NCI-H1694 treated with DMSO at 0.1 percent for 48 hours (cell line): Measurements from ENCODE around the gene FIGLA.

Experiments
- DNase-seq: peaks from one replicate; lab custom pipeline; 2025; lab: John Stamatoyannopoulos, UW

FIGLA gene, protein sequence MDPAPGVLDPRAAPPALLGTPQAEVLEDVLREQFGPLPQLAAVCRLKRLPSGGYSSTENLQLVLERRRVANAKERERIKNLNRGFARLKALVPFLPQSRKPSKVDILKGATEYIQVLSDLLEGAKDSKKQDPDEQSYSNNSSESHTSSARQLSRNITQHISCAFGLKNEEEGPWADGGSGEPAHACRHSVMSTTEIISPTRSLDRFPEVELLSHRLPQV

DNA sequence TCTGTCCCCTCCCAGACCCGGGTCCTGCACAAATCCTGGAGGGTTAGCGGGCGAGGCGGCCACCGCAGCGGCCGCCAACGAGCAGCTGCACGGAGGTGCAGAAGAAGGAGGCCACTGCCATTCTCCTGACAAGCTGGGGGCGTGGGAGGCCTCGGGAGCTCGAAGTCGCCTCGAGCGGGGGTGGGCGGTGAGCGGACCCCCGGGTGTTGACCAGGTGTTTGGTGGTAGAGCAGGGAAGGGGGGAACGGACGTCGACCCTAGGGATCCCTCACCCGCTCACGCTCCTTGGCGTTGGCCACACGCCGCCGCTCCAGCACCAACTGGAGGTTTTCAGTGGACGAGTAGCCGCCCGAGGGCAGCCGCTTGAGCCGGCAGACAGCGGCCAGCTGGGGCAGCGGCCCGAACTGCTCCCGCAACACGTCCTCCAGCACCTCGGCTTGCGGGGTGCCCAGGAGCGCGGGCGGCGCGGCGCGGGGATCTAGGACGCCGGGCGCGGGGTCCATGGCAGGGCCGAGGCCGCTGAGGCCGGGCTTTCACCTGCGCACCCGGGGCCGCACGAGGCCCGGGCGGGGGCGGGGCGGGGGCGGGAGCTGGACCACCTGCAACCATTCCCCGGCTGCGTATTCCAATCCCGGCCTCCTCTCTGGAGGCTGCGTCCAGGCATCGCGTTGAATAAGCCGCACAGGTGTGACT lies at the start of gene FIGLA:
FIGLA (minus strand) TSS at position 508 of the 693 bp plus-strand sequence; CDS start at position 503, 5 bp downstream.
- DNase-seq = no peak

GRCh38 chr2:70837980-70838925 lies 47.8 kb upstream of the FIGLA start:
- no peak for DNase-seq

DNA sequence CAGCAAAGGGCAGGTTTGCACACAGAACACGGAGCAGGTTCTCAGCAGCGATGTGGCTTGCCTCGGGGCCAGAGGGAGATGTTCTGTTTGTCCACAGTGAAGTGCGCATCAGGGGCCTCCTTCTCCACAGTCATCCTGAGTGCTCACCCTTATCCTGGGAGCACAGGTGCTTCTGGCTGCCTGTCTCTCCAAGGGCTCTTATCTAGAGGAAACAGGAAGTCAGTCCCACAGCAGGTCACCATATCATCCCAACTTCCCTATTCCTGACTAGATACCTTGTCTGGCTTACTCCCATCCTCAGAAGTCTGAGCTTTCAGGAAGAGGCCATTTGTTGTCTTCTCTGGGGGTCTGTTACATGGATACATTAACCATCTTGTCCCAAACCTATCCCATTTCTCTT lies 45.2 kb upstream of the FIGLA start, which contains the start of gene CD207:
CD207 (minus strand) TSS at position 174 of the 400 bp plus-strand sequence; CDS start at position 134, 40 bp downstream.
- no peak for DNase-seq

- DNase-seq = no peak
Observed at GRCh38 chr2:70834881-70835280, 44.4 kb upstream of the FIGLA start.

DNA sequence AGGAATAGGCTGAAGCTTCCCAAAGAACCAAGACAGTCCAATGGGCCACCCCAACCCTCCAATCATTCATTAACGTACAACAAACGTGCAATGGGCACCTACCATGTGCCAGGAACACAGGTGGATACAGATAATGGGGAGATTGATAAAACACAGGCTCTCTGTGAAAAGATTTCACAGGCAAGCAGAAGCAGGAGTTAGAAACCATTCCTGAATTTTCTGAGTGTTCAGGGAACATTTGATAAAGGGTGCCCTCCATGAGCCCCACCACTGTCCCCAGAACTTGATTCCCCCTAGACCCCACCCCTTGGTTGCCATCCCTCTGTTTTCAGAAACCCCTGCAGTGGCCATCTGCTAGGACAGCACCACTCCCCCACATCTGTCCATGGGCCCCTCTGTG lies 43.7 kb upstream of the FIGLA start:
- DNase-seq = no peak

GRCh38 chr2:70833246-70833645 lies 42.8 kb upstream of the FIGLA start:
- DNase-seq = no peak

GRCh38 chr2:70832386-70832785 lies 41.9 kb upstream of the FIGLA start:
- DNase-seq = no peak

- DNase-seq = no peak
Observed at GRCh38 chr2:70831861-70832260, 41.4 kb upstream of the FIGLA start.

DNA sequence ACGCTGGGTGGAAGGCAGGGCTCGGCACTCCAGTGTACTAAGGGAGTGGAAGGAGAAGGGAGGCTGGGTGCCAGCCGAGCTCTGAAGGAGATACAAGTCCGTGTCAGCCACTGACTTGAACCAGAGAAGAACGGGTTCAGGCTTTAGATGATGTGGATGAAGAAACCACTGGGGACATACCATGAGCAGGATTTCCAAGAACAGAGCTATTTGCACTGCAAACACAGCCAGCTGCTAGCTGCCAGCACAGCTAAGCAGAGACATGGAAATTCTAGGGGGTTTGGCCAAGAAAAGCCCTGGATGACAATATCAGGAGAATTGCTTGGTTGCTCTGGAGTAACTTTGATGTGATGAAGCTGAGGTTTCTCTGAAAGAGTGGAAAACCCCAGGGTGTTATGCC lies 39.9 kb upstream of the FIGLA start:
- DNase-seq = no peak

DNA sequence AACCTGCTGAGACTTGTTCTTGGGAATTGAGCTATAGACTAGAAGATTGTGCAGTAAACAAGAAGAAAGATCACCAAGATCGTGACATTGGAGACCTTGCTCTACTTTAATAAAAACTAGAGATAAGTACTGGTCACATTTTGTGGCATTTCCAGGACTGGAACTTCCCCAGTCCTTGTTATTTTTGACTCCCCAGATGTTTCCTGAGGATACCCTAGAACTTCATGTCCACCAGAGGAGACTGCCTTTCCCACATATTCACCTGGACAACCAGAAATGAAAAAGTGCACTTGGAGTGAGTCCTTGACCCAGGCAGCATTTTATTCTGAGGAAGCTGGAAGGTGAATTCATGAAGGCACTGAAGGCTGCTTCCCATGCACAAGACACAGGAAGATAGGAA lies 39.5 kb upstream of the FIGLA start:
- no peak for DNase-seq

DNA sequence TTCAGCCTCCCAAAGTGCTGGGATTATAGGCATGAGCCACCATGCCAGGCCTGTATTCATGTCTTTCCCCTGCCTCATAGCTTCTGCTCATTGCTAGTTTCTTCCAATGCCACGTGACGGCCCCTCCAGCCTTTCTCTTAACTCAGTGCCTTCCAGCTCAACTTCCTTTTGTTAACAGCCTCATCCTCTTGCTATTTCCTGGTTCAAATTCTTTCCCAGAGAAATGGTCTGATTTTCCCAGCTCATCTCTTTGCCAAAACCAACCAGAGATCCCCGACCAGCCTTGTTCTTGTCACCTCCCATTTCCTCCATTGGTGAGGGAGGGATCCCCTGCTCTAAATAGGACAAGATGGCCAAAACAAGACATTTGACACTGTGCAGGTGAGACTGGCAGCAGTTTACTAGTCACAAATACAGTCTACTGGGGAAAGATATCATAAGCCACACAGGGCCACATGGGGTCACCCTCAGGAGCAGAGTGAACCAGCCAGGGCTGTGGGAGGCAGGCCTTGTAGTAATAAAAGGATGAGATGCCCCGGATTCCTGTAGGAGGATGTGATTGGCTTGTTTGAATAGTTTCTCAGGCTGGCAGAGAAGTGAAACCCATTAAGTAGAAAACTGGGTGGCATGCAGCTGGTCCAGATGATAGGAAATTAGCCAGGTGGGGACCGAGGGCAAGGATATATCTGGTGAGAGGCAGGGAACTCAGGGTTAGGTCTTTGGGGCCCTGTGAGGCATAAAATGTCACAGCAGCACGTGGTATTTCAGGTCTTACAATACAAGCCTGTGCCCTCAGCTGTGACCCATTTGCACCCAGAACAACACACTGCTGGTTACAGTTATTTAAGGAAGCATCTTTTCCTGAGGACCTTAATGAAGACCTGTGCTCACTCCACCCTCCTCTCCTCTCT lies 38.7 kb upstream of the FIGLA start:
- DNase-seq = no peak

GRCh38 chr2:70828115-70828514 lies 37.7 kb upstream of the FIGLA start:
- DNase-seq = no peak

DNA sequence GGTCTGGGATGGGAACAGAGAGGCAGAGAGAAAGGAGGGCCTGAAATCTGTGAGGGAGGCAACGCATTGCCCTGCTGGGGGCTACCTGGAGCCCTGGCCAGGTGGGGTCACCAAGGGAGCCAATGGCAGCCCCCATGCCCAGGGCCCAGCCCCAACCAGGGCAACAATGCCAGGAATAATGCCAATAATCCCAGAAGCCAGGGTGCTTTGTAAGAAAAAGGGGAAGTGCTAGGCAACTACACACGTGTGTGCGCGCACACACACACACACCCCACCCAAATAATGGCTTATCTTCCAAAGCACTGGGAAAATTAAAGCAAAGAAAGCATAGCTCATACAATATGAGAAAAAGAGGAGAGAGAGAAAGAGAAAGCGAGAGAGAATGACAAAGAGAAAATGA lies 36.9 kb upstream of the FIGLA start:
- DNase-seq = no peak

- DNase-seq = no peak
Observed at GRCh38 chr2:70826696-70827350, 36.4 kb upstream of the FIGLA start.

DNA sequence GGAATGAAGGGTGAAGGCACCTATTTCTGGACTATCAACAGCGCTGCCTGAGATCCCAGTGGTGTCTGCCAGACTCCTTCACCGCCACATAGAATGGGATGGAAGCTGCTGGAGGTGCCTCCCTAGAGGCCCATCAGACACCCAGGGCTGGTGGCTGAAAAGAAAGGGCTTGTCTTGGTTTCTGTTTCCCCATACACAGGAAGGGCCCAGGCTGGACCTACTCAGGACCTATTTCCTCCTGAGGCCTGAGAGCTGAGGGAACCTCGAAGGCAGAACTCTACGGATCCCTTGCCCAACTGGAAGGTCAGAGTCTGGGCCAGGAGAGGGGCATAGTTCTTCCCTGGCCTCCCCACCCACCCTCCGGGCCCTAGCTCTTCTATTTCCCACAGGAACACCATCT lies 32.8 kb upstream of the FIGLA start:
- no peak for DNase-seq

DNA sequence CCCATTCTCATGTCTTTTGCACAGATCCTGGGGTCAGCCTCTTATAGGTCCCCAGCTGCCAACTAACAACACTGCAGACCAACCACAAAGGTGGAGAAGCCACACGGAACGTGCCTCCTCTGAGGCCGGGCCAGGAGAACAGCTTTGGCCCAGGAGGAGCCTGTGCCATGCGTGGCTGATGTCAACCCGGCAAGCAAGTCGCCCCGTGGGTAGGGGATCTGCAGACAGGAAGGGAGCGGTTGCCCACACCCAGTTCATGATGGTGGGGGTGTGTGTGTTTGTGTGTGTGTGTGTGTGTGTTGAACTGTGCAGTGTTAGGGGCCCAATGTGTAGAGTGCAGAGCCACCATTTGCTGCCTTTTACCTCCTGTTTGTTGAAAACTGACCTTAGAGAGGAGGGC lies 32.4 kb upstream of the FIGLA start:
- no peak for DNase-seq

DNA sequence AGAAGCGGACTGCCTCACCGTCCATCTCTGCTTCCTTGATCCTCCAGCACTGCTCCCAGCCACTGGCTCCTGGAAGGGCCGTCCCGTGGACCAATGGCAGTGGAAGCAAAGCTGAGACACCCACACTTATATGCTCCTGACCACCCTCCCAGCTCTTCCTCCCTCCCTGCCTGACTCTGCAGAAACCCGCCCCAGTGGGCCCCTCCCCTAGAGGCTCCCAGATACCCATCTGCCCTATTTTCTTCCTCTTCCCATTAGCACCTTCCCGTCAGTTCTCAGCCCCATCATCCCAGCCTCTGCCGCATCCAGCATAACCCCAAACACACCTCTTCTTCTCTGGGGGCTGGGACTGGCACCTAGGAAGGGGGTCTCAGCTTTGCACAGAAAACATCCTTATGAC lies 30.1 kb upstream of the FIGLA start, which contains the start of gene CLEC4F:
CLEC4F (minus strand) TSS at position 101 of the 400 bp plus-strand sequence; CDS start at position 25, 76 bp downstream.
- no peak for DNase-seq

GRCh38 chr2:70817284-70817954 lies 27.0 kb upstream of the FIGLA start:
- DNase-seq = no peak

- no peak for DNase-seq
Observed at GRCh38 chr2:70816726-70817125, 26.3 kb upstream of the FIGLA start.
